Chondrocyte (in vitro differentiated cells): ENCODE results near the gene BAIAP2L1. TPM values are rescaled to one million over a fixed set of nuclear protein-coding genes. Genes with fewer than 3 reads are reported as not detected.
A peak's percentile ranks its signal among the peaks of the same experiment; 100 is the strongest.

Experiments used
- DNase-seq: peaks from one replicate; pipeline ENCODE4 v3.0.0; 2021; ENCODE audit warnings: mixed read lengths, low spot score
- H3K27ac Mint-ChIP-seq: one replicate; pipeline ENCODE4 v1.8.0; 2021; ENCODE audit warnings: mild to moderate bottlenecking, moderate library complexity, mixed read lengths; ENCODE audit not compliant: unreplicated experiment
- H3K27me3 Mint-ChIP-seq: 2 replicates; pipeline ENCODE4 v1.8.0; 2021; ENCODE audit warnings: low read depth, mixed read lengths
- H3K36me3 Mint-ChIP-seq: 2 replicates; pipeline ENCODE4 v1.8.0; 2021; ENCODE audit warnings: low read depth, mixed read lengths
- H3K4me1 Mint-ChIP-seq: 2 replicates; pipeline ENCODE4 v1.8.0; 2021; ENCODE audit warnings: low read depth, mild to moderate bottlenecking, mixed read lengths
- H3K4me3 Mint-ChIP-seq: one replicate; pipeline ENCODE4 v1.8.0; 2021; ENCODE audit warnings: mild to moderate bottlenecking, moderate library complexity, mixed read lengths; ENCODE audit not compliant: unreplicated experiment
- H3K9me3 Mint-ChIP-seq: 2 replicates; pipeline ENCODE4 v1.8.0; 2021; ENCODE audit warnings: low read depth, mixed read lengths
- CTCF ChIP-seq: fragments of 200-600 bp; sonication (generic); IDR thresholded peaks from 2 replicates; pipeline ENCODE4 v1.5.0; 2021; ENCODE audit warnings: antibody characterized with exemption, mild to moderate bottlenecking, moderate library complexity
- total RNA-seq: library from RNA; stranded (reverse); gene quantifications from 3 replicates; pipeline ENCODE4 v1.2.1, GENCODE V29; 2021

BAIAP2L1 gene
- total RNA-seq, 1 donor from 2014 or later = 12.4 TPM

- Mint-ChIP-seq H3K4me3 (no peak overlapping the region), H3K27me3 (no peaks in the 10 kb centered on the region), H3K27ac (no peak overlapping the region), H3K36me3 (peaks cover 10% of the 10 kb centered on the region), H3K9me3 (no peaks in the 10 kb centered on the region), H3K4me1 (peaks cover 19% of the 10 kb centered on the region)
- TF ChIP-seq CTCF = no peak
- no peak for DNase-seq
Measured at GRCh38 chr7:98278408-98278807, 122.5 kb downstream of the BAIAP2L1 start.

GRCh38 chr7:98276241-98276761 lies 124.6 kb downstream of the BAIAP2L1 start:
- Mint-ChIP-seq H3K36me3 (no peaks in the 10 kb centered on the region), H3K4me3 (no peak overlapping the region), H3K27ac (peak overlapping the region; percentile 68), H3K4me1 (peaks cover 9% of the 10 kb centered on the region), H3K9me3 (no peaks in the 10 kb centered on the region), H3K27me3 (no peaks in the 10 kb centered on the region)
- DNase-seq = no peak
- TF ChIP-seq CTCF = no peak

GRCh38 chr7:98267303-98267702 lies 133.6 kb downstream of the BAIAP2L1 start:
- Mint-ChIP-seq H3K27ac (no peak overlapping the region), H3K27me3 (no peaks in the 10 kb centered on the region), H3K4me1 (peaks cover 17% of the 10 kb centered on the region), H3K36me3 (peaks cover 7% of the 10 kb centered on the region), H3K9me3 (no peaks in the 10 kb centered on the region), H3K4me3 (no peak overlapping the region)
- no peak for TF ChIP-seq CTCF
- DNase-seq = no peak

- H3K27me3 Mint-ChIP-seq = no peaks in the 10 kb centered on the region
- DNase-seq = no peak
Measured at GRCh38 chr7:98266840-98267239, 134.1 kb downstream of the BAIAP2L1 start.

GRCh38 chr7:98265841-98266271 lies 135.0 kb downstream of the BAIAP2L1 start:
- H3K4me1 Mint-ChIP-seq = peaks cover 17% of the 10 kb centered on the region
- no peak for DNase-seq
- no peak for TF ChIP-seq CTCF
- peak overlapping the region; percentile 84 for H3K27ac Mint-ChIP-seq
- no peaks in the 10 kb centered on the region for H3K9me3 Mint-ChIP-seq
- peaks cover 9% of the 10 kb centered on the region for H3K36me3 Mint-ChIP-seq
- H3K27me3 Mint-ChIP-seq = no peaks in the 10 kb centered on the region
- H3K4me3 Mint-ChIP-seq = no peak overlapping the region

More at GRCh38 chr7:98266840-98267239, 134.1 kb downstream of the BAIAP2L1 start:
- TF ChIP-seq CTCF = peak; percentile 71
- H3K4me1 Mint-ChIP-seq = peaks cover 17% of the 10 kb centered on the region
- peaks cover 8% of the 10 kb centered on the region for H3K36me3 Mint-ChIP-seq
- H3K9me3 Mint-ChIP-seq = no peaks in the 10 kb centered on the region
- H3K4me3 Mint-ChIP-seq = no peak overlapping the region
- H3K27ac Mint-ChIP-seq = peak overlapping the region; percentile 27
